ENCODE results near the gene KDM5B.

The KDM5B gene

DNA sequence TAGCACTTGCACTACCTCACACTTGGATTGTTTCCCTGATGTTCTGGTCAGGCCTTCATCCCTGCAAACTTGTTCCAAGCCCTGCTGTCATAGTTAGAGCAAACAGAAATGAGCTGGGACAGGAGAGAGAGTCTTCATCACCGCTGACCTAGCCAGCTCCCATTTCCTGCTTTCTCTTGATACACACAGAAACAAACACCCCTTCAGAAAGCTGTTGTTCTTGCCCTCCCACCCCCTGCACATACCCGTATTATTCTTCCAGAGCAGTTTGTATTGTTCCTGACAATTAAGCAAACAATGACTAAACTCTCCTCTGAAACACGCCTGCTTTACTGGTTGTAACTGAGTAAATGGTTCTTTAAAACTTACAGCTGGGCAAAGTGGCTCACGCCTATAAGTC lies 95.1 kb downstream of the KDM5B start:
- no peak for DNase-seq (ENCODE audit: low read depth)
- no peak overlapping the region for H3K4me3 ChIP-seq (ENCODE audit: low read depth, low read length)
- TF ChIP-seq, protein P1, sequence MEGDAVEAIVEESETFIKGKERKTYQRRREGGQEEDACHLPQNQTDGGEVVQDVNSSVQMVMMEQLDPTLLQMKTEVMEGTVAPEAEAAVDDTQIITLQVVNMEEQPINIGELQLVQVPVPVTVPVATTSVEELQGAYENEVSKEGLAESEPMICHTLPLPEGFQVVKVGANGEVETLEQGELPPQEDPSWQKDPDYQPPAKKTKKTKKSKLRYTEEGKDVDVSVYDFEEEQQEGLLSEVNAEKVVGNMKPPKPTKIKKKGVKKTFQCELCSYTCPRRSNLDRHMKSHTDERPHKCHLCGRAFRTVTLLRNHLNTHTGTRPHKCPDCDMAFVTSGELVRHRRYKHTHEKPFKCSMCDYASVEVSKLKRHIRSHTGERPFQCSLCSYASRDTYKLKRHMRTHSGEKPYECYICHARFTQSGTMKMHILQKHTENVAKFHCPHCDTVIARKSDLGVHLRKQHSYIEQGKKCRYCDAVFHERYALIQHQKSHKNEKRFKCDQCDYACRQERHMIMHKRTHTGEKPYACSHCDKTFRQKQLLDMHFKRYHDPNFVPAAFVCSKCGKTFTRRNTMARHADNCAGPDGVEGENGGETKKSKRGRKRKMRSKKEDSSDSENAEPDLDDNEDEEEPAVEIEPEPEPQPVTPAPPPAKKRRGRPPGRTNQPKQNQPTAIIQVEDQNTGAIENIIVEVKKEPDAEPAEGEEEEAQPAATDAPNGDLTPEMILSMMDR (IDR thresholded peaks at IDR 0.05; ENCODE audit: low read depth, low read length, missing control alignments), result no peak

DNA sequence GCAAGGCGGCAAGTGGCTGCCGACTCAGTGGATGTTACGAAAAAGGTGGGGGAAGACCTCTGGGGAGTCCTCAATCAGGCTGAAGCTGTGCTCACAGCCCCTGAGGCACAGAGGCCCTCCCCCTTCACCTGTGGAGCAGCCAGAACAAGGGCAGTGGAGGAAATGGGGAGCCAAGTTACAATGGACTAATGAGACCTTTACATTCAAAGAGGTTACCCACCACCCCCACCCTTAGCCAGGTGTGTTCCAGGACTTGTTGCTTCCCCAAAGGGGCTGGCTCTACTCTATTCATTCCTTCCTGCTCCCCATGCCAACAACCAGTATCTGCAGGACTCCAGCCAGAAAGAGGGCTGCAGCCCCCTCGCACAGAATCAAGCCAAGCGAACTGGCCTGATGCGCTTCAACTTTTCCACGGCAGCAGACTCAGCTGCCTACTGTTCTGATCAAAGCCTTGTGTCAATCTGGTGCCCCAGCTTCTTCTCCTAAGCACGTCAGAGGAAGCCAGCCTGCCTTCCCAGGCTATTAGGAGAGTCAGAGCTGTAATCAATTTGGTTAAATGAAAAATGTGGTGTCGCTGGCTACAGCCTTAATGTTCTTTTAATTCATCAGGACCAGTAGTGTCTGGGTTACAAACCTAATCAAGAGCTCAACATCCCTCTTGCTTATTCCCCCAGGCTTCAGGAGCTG lies 96.1 kb downstream of the KDM5B start:
- TF ChIP-seq, protein P1 (IDR thresholded peaks at IDR 0.05; ENCODE audit: low read depth, low read length, missing control alignments), result no peak
- no peak overlapping the region for H3K4me3 ChIP-seq (ENCODE audit: low read depth, low read length)
- DNase-seq (ENCODE audit: low read depth), result no peak

- TF ChIP-seq, protein P1 (IDR thresholded peaks at IDR 0.05; ENCODE audit: low read depth, low read length, missing control alignments), result no peak
- no peak for DNase-seq (ENCODE audit: low read depth)
- H3K4me3 ChIP-seq (ENCODE audit: low read depth, low read length), result no peak within 1 kb of the TSS
Measured at GRCh38 chr1:202710070-202711045, 97.9 kb downstream of the KDM5B start, which contains the start of gene SYT2. Gene SYT2 (minus strand): TSS chr1:202710454. CDS start chr1:202605772, 104,682 bp downstream.

DNA sequence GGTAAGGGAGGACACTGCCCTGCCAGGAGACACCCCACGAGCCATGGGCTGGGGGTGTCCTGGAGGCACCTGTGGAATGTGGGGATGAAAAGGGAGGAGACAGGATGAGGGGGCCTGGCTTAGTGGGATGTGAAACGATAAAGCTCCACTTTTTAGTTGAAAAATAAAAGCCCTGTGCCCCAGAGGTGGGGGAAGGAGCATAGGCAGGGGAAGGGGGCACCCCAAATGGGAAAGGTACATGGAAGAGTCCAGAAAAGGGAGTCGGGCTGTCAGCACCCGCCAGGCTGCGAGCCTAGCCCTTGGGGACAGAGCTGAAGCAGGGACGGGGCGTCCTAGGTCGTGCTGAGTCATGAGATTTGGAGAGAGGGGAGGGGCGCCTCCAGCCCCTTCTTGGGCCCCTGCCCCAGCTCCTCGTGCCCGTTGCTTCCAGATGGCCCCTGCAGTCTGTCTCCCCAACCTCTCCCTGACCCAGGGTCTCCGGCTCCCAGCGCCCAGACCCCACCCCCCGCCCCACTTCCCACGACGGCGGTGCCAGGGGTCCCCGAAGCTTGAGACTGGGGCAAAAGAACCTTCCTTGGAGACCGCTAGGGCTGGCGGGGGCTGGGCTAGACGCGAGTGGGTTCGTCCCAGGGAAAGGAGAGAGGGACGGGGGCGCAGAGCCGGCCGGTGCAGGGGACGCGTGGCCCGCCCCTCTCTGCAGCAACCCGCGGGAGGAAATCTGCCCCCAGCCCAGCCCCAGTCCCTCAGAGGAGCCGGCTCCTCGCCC lies 98.8 kb downstream of the KDM5B start:
- TF ChIP-seq, protein P1 (IDR thresholded peaks at IDR 0.05; ENCODE audit: low read depth, low read length, missing control alignments), result no peak
- DNase-seq (ENCODE audit: low read depth), result no peak
- H3K4me3 ChIP-seq (ENCODE audit: low read depth, low read length), result no peak overlapping the region

- no peak for DNase-seq (ENCODE audit: low read depth)
- TF ChIP-seq, protein P1 (IDR thresholded peaks at IDR 0.05; ENCODE audit: low read depth, low read length, missing control alignments), result no peak
- H3K4me3 ChIP-seq (ENCODE audit: low read depth, low read length), result no peak overlapping the region
Measured at GRCh38 chr1:202708456-202709275, 99.6 kb downstream of the KDM5B start.

- TF ChIP-seq, protein P1 (IDR thresholded peaks at IDR 0.05; ENCODE audit: low read depth, low read length, missing control alignments), result no peak
- no peak for DNase-seq (ENCODE audit: low read depth)
- no peak overlapping the region for H3K4me3 ChIP-seq (ENCODE audit: low read depth, low read length)
Measured at GRCh38 chr1:202706851-202707250, 101.4 kb downstream of the KDM5B start.
